GM12864 (cell line): ENCODE results near the gene OPCML.

Experiments used
- DNase-seq: peaks from one replicate; pipeline ENCODE4 v3.0.0-alpha.2; 2011; ENCODE audit warnings: low read depth
- H3K4me3 ChIP-seq: 2 replicates; pipeline ENCODE4 v1.5.1; 2011; ENCODE audit warnings: mild to moderate bottlenecking, low read depth, low read length, control low read depth
- CTCF ChIP-seq: IDR thresholded peaks from 2 replicates; pipeline ENCODE4 v1.5.1; 2011; ENCODE audit warnings: low read depth, mild to moderate bottlenecking, moderate library complexity, low read length, control low read depth, inconsistent platforms; ENCODE audit errors: missing control alignments

Gene OPCML

GRCh38 chr11:132742929-132743328, 789.4 kb downstream of the OPCML start:
- TF ChIP-seq CTCF = no peak
- no peak for DNase-seq

DNA sequence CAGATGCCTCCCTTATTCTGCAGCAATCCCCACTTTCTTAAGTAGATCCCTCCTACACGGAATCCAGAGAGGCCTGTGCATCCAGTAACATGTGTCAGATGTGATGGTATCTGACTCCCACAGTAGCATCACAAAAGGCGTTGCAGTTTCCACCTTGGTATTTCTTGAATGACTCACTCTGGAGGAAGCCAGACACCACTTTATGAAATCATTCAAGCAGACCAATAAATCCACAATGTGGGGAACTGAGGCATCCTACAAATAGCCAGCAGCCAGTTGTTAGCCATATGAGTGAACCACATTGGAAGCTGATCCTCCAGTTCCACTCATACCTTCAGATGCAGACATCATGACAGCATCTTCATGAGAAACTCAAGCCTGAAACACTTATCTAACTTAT, 798.1 kb downstream of the OPCML start:
- H3K4me3 ChIP-seq = no peak overlapping the region
- TF ChIP-seq CTCF = no peak
- DNase-seq = no peak

More at GRCh38 chr11:132742929-132743328, 789.4 kb downstream of the OPCML start:
- no peak overlapping the region for H3K4me3 ChIP-seq

DNA sequence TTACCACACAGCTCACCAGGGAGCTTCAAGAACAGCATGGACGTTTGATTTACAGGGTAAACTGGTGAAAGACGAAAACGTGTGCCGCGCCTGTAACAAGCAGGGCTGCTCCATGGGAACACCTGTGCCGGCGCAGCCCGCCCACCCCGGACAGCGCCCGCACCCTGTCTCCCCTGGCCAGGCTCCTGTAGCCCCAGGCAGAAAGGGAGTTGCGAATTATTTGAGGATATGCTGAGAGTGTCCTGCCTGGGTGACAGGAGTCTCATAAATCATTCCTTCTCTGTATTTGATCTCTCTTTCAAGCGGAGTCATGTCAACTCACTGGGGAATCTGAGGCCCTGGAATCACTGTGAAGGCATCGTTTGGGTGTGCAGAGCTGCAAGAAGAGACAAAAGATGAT, 804.3 kb downstream of the OPCML start:
- no peak overlapping the region for H3K4me3 ChIP-seq
- TF ChIP-seq CTCF = no peak
- DNase-seq = no peak

GRCh38 chr11:132721526-132721925, 810.8 kb downstream of the OPCML start:
- no peak overlapping the region for H3K4me3 ChIP-seq
- no peak for DNase-seq
- TF ChIP-seq CTCF = no peak

- H3K4me3 ChIP-seq = no peak overlapping the region
These were observed 812.6 kb downstream of the OPCML start for GRCh38 chr11:132719684-132720083.

DNA sequence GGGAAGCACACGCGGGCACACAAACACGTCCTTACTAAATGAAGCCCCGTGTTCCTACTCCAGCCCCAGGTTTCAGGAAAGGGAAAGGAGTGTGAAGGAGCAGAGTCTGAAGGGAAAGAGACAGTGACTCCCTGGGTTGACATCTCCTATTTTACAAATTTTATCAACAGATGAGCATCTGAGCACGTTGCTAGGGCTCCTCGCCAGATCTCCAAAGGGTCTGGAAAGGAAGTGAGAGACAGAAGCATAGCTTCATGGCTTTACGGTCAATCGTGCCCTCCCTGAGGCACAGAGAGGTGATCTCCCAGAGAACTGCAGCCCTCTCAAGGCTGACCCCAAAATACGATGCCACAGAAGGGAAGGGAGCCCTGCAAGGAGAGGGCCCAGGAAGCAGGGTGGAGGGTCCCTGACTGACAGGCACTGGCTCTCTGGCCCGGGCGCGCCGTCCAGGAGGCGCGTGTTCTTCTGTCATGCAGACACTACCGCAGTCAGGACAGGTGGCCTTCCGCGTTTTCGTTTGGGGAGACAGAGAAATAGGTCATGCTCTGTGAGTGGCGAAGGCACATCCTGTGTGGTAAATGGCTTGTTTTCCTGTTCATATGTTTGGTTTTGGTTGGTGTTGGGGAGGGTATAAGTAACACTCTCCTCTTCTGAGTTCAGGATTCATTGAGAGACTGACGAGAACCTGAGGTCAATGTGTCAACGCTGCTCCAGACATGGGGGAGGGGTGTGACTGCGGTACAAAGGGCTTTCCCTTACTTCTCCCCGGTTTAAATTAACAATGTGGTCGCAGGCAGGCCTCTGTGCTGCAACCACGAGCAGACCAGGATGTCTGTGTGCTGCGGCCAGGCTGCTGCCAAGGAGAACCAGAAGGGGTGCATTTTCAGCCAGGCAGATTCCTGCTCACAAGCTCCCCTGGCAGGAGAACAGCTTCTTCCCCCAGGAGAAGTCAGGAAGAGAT, 813.3 kb downstream of the OPCML start:
- no peak for TF ChIP-seq CTCF
- H3K4me3 ChIP-seq = no peak overlapping the region
- no peak for DNase-seq

More at GRCh38 chr11:132719684-132720083, 812.6 kb downstream of the OPCML start:
- DNase-seq = no peak
- TF ChIP-seq CTCF = no peak
